GM12878 (cell line): ENCODE measurements around the gene H2BK1. TPM values are rescaled to one million over a fixed set of nuclear protein-coding genes. Genes with fewer than 3 reads are reported as not detected.
A peak's percentile ranks its signal among the peaks of the same experiment; 100 is the strongest.

Experiments used
- ATAC-seq: fragments of 200-7000 bp; cut with Tn5 transposase; 3 replicates; pipeline ENCODE4 v1.9.1; 2020; ENCODE audit warnings: mild to moderate bottlenecking, moderate library complexity
- BruUV-seq: library from RNA; stranded (reverse); fragments of 400-500 nt; replicated peaks from 2 replicates; lab custom pipeline; 2021; lab: Mats Ljungman, UMichigan
- CTCF ChIA-PET: fragments of 300-600 bp; sonication (Branson Sonifier 250); formaldehyde crosslinking; extraction: SDS; loops from one replicate; lab custom pipeline; 2021; ENCODE audit warnings: inconsistent platforms; lab: Yijun Ruan, JAX
- POLR2A ChIA-PET: fragments of 350-600 bp; formaldehyde crosslinking; extraction: SDS; loops from one replicate; lab custom pipeline; 2021; ENCODE audit warnings: inconsistent platforms; lab: Charles Lee
- RAD21 ChIA-PET: fragments of 300-600 bp; sonication (Branson Sonifier 250); formaldehyde crosslinking; loops from one replicate; lab custom pipeline; 2023; ENCODE audit warnings: antibody characterized with exemption; ENCODE audit not compliant: unreplicated experiment; lab: Charles Lee
- SMC1A ChIA-PET: fragments of 300-600 bp; sonication (Branson Sonifier 250); formaldehyde crosslinking; loops from one replicate; lab custom pipeline; 2023; ENCODE audit not compliant: unreplicated experiment, uncharacterized antibody; lab: Charles Lee
- DNase-seq: peaks from one replicate; pipeline ENCODE4 v3.0.0-alpha.2; 2011; ENCODE audit warnings: low read depth, low spot score
- FAIRE-seq: peaks from 3 replicates; lab custom pipeline; 2011; peaks lifted over from hg19 to GRCh38; lab: Jason Lieb, UNC
- H2AFZ ChIP-seq: 2 replicates; pipeline ENCODE4 v1.6.0; 2011; ENCODE audit warnings: low read depth, low read length, control low read depth; ENCODE audit not compliant: control insufficient read depth
- H3K27ac ChIP-seq: 2 replicates; pipeline ENCODE4 v1.5.1; 2011; ENCODE audit warnings: control low read depth; ENCODE audit not compliant: control insufficient read depth, insufficient read depth
- H3K27me3 ChIP-seq, 2 experiments: replicated peaks in 1 of 2; 2 replicates each; pipeline versions ENCODE4 v1.6.0 to v1.6.1; 2011; ENCODE audit warnings: low read length in 1 of 2; ENCODE audit not compliant: control insufficient read depth in 2 of 2, insufficient read depth in 2 of 2
- H3K36me3 ChIP-seq, 2 experiments: 2 replicates each; pipeline ENCODE4 v1.5.1; 2011; ENCODE audit warnings: low read length in 1 of 2; ENCODE audit not compliant: control insufficient read depth in 2 of 2, insufficient read depth in 2 of 2
- H3K4me1 ChIP-seq: 2 replicates; pipeline ENCODE4 v1.6.1; 2011; ENCODE audit warnings: mild to moderate bottlenecking, low read length, moderate library complexity, mixed read lengths; ENCODE audit not compliant: control insufficient read depth, insufficient read depth
- H3K4me2 ChIP-seq: 2 replicates; pipeline ENCODE4 v1.6.0; 2011; ENCODE audit warnings: control low read depth; ENCODE audit not compliant: control insufficient read depth, insufficient read depth
- H3K4me3 ChIP-seq: fragments of 200-600 bp; sonication (generic); 2 replicates; pipeline ENCODE4 v1.5.1; 2016
- H3K79me2 ChIP-seq: 2 replicates; pipeline ENCODE4 v1.6.0; 2011; ENCODE audit warnings: low read length; ENCODE audit not compliant: control insufficient read depth, insufficient read depth
- H3K9ac ChIP-seq: 2 replicates; pipeline ENCODE4 v1.8.0; 2011; ENCODE audit warnings: low read length, control low read depth, mixed read lengths; ENCODE audit not compliant: control insufficient read depth, insufficient read depth
- H3K9me3 ChIP-seq: replicated peaks from 3 replicates; pipeline ENCODE4 v1.5.1; 2011; ENCODE audit warnings: mild to moderate bottlenecking, low read length; ENCODE audit not compliant: control insufficient read depth, insufficient read depth
- H4K20me1 ChIP-seq: 2 replicates; pipeline ENCODE4 v1.6.0; 2011; ENCODE audit not compliant: control insufficient read depth, insufficient read depth
- ETV6 ChIP-seq, 2 experiments: fragments of 450-650 bp in 1 of 2; IDR thresholded peaks in 1 of 2; conservative IDR thresholded peaks in 1 of 2; 2 replicates each; pipeline ENCODE4 v1.6.1; 2014; ENCODE audit warnings: antibody characterized with exemption in 1 of 2, borderline replicate concordance in 1 of 2, low read depth in 1 of 2, mild to moderate bottlenecking in 1 of 2, moderate library complexity in 1 of 2
- MEF2B ChIP-seq: fragments of 450-650 bp; IDR thresholded peaks from 2 replicates; pipeline ENCODE4 v1.6.1; 2018; ENCODE audit warnings: mild to moderate bottlenecking, moderate library complexity; ENCODE audit not compliant: partially characterized antibody, poor library complexity, severe bottlenecking
- NR2C2 ChIP-seq: IDR thresholded peaks from 2 replicates; pipeline ENCODE4 v1.6.1; 2011; ENCODE audit warnings: borderline replicate concordance, low read depth; ENCODE audit not compliant: control insufficient read depth, insufficient read length
- PAX8 ChIP-seq: fragments of 450-650 bp; IDR thresholded peaks from 2 replicates; pipeline ENCODE4 v1.6.1; 2017; ENCODE audit warnings: mild to moderate bottlenecking, moderate library complexity
- PKNOX1 ChIP-seq: fragments of 450-650 bp; IDR thresholded peaks from 2 replicates; pipeline ENCODE4 v1.6.1; 2016; ENCODE audit warnings: mild to moderate bottlenecking
- POLR2A ChIP-seq: IDR thresholded peaks from 2 replicates; pipeline ENCODE4 v1.6.1; 2011; ENCODE audit warnings: low read depth, mild to moderate bottlenecking, low read length
- RAD51 ChIP-seq: fragments of 450-650 bp; IDR thresholded peaks from 2 replicates; pipeline ENCODE4 v1.6.1; 2016; ENCODE audit warnings: moderate library complexity, mild to moderate bottlenecking, inconsistent platforms
- RELA ChIP-seq: fragments of 450-650 bp; IDR thresholded peaks from 2 replicates; pipeline ENCODE4 v1.8.0; 2014; ENCODE audit warnings: borderline replicate concordance; ENCODE audit not compliant: partially characterized antibody
- ZNF217 ChIP-seq: fragments of 450-650 bp; IDR thresholded peaks from 2 replicates; pipeline ENCODE4 v1.6.1; 2017; ENCODE audit warnings: antibody characterized with exemption, mild to moderate bottlenecking
- WGBS: methylation state at CpG from one replicate; pipeline ENCODE4 v1.1.6; 2016; ENCODE audit warnings: low lambda C conversion rate; ENCODE audit not compliant: insufficient replicate concordance, insufficient coverage; ENCODE audit errors: missing lambda C conversion rate; 5-methylcytosine and 5-hydroxymethylcytosine counted together
- in situ Hi-C: fragments of 300-500 bp; cut with MboI; formaldehyde crosslinking; loops from 9 replicates; pipeline ENCODE4 v1.14.3; 2018; ENCODE audit warnings: mixed read lengths
- intact Hi-C: fragments of 100-400 bp; cut with micrococcal nuclease; formaldehyde crosslinking; loops from one replicate; pipeline ENCODE4 v1.14.2; 2022; ENCODE audit not compliant: unreplicated experiment
- polyA plus RNA-seq, 11 experiments: library from polyadenylated mRNA; depleted of rRNA in 4 of 11; unstranded in 6 of 11; stranded (reverse) in 5 of 11; fragments of >200 nt; fragmentation: Nextera tagmentation in 4 of 11; fragmentation: Illumina TruSeq in 1 of 11; extraction: Ambion mirVana in 4 of 11; extraction: Trizol in 1 of 11; gene quantifications; 1 replicate in 1 of 11; 2 replicates in 10 of 11; pipeline versions ENCODE4 v1.2.1 to v1.2.3, GENCODE V29; 2011 to 2016; ENCODE audit warnings: inconsistent platforms in 2 of 11, missing spikeins in 2 of 11, low read depth in 1 of 11
- total RNA-seq, 4 experiments: library from RNA; depleted of rRNA in 3 of 4; stranded (reverse); fragments of >200 nt in 3 of 4; fragmentation: Illumina TruSeq in 1 of 4; extraction: Trizol in 1 of 4; gene quantifications; 2 replicates each; pipeline versions ENCODE4 v1.2.1 to v1.2.3, GENCODE V29; 2013 to 2021

Gene H2BK1
- total and polyA plus RNA-seq, 10 of the 15 experiments (the other 5 are each of a cell fraction or from before 2014, with no cell fraction given): 0.54 TPM; not detected in 9

GRCh38 chr7:151237244-151238189 lies 27.2 kb upstream of the H2BK1 start:
- Histone ChIP-seq H3K4me3 (no peak overlapping the region), H3K36me3 (peaks cover 0 to 13% of the 10 kb centered on the region in 2 experiments; a peak in 3 of 4 replicates), H3K4me2 (no peak overlapping the region), H3K27ac (no peak overlapping the region), H4K20me1 (no peaks in the 10 kb centered on the region), H2AFZ (no peak overlapping the region), H3K9me3 (no peaks in the 10 kb centered on the region), H3K4me1 (peaks cover 5% of the 10 kb centered on the region), H3K79me2 (peaks cover 29% of the 10 kb centered on the region), H3K9ac (no peak overlapping the region), H3K27me3 (no peaks in the 10 kb centered on the region)
- no TSS peak for BruUV-seq
- FAIRE-seq (no peak), DNase-seq (no peak), ATAC-seq (no peak)
- ChIA-PET RAD21 (no interaction called here), SMC1A (interaction anchor here (0.5 kb wide), 1 partner anchor 512 kb away, joined by 3 read pairs; no protein-coding TSS in a partner anchor), POLR2A (no interaction called here), CTCF (interaction anchor here (0.6 to 1.7 kb wide), 5 partner anchors 8 to 113 kb away, joined by 3 to 8 read pairs (median 5); partner anchors contain the start of gene ABCF2)
- no peak for TF ChIP-seq NR2C2
- TF ChIP-seq ETV6 (conservative IDR thresholded peaks at IDR 0.05 in 1 of 2, IDR thresholded peaks at IDR 0.05 in 1 of 2; ENCODE audit: borderline replicate concordance in 1 of 2, low read depth in 1 of 2): no peak
- TF ChIP-seq ZNF217: no peak
- no peak for TF ChIP-seq PAX8
- TF ChIP-seq POLR2A: 0 out of 2 replicates have a peak, but pooled peaks have one; percentile 36
- TF ChIP-seq RAD51: no peak
- TF ChIP-seq PKNOX1: no peak
- no peak for TF ChIP-seq MEF2B
- no peak for TF ChIP-seq RELA
- in situ Hi-C loops: no loop called here
- 95% methylated on average over 44 of the region's 44 CpGs for WGBS
- intact Hi-C loops: no loop called here
